K562 (cell line): Measurements from ENCODE around the gene HMGCL. TPM values are rescaled to one million over a fixed set of nuclear protein-coding genes. Genes with fewer than 3 reads are reported as not detected.

ENCODE experiments used
- ARNT ChIP-seq, 2 experiments: fragments of 450-650 bp; IDR thresholded peaks; 2 replicates each; pipeline ENCODE4 v1.6.1; 2016; ENCODE audit warnings: mild to moderate bottlenecking in 1 of 2
- ATF6 ChIP-seq: sonication (generic); formaldehyde crosslinking; IDR thresholded peaks from 2 replicates; pipeline ENCODE4 v1.4.0; 2020; ENCODE audit warnings: mild to moderate bottlenecking, missing genetic modification reagents
- CBFA2T2 ChIP-seq: fragments of 450-650 bp; conservative IDR thresholded peaks from 2 replicates; pipeline ENCODE4 v1.6.1; 2017; ENCODE audit warnings: mild to moderate bottlenecking
- E2F1 ChIP-seq: sonication (generic); formaldehyde crosslinking; IDR thresholded peaks from 2 replicates; pipeline ENCODE4 v1.8.1; 2023; ENCODE audit warnings: mild to moderate bottlenecking, missing genetic modification reagents, moderate library complexity
- ELF1 ChIP-seq: fragments of 200-800 bp; sonication (Bioruptor generic); IDR thresholded peaks from 2 replicates; pipeline ENCODE4 v1.6.1; 2016; ENCODE audit warnings: missing genetic modification characterization, missing compliant biosample characterization
- ESRRA ChIP-seq: fragments of 450-650 bp; IDR thresholded peaks from 2 replicates; pipeline ENCODE4 v1.6.1; 2014; ENCODE audit warnings: low read depth, mild to moderate bottlenecking, moderate library complexity, borderline replicate concordance
- GATAD2B ChIP-seq: fragments of 450-650 bp; IDR thresholded peaks from 2 replicates; pipeline ENCODE4 v1.6.1; 2017; ENCODE audit warnings: mild to moderate bottlenecking, borderline replicate concordance
- IRF2 ChIP-seq: sonication (generic); formaldehyde crosslinking; IDR thresholded peaks from 2 replicates; pipeline ENCODE4 v1.8.1; 2022; ENCODE audit warnings: mild to moderate bottlenecking, missing genetic modification reagents
- MYNN ChIP-seq, 2 experiments: sonication (generic); formaldehyde crosslinking in 1 of 2; IDR thresholded peaks; 2 replicates each; pipeline versions ENCODE4 v1.5.0 to v1.6.1; 2016 to 2020; ENCODE audit warnings: antibody characterized with exemption in 1 of 2, missing genetic modification reagents in 1 of 2
- NCOA2 ChIP-seq, 2 experiments: fragments of 450-650 bp; IDR thresholded peaks; 2 replicates each; pipeline ENCODE4 v1.6.1; 2018; ENCODE audit warnings: mild to moderate bottlenecking in 2 of 2, moderate library complexity in 1 of 2; ENCODE audit not compliant: partially characterized antibody in 2 of 2
- NR0B1 ChIP-seq: fragments of 450-650 bp; IDR thresholded peaks from one replicate; pipeline ENCODE4 v1.6.1; 2018; ENCODE audit warnings: mild to moderate bottlenecking, moderate library complexity; ENCODE audit not compliant: partially characterized antibody
- PML ChIP-seq: IDR thresholded peaks from 2 replicates; pipeline ENCODE4 v1.6.1; 2012; ENCODE audit warnings: low read length, inconsistent platforms
- PYGO2 ChIP-seq: fragments of 450-650 bp; IDR thresholded peaks from 2 replicates; pipeline ENCODE4 v1.6.1; 2016; ENCODE audit warnings: mild to moderate bottlenecking, missing genetic modification characterization, moderate library complexity, missing compliant biosample characterization
- SMARCE1 ChIP-seq: fragments of 450-650 bp; IDR thresholded peaks from 2 replicates; pipeline ENCODE4 v1.7.1; 2016; ENCODE audit warnings: mild to moderate bottlenecking
- SNIP1 ChIP-seq: fragments of 450-650 bp; IDR thresholded peaks from 2 replicates; pipeline ENCODE4 v1.7.1; 2017; ENCODE audit warnings: low read depth, mild to moderate bottlenecking
- TAF7 ChIP-seq: fragments of 450-650 bp; IDR thresholded peaks from 2 replicates; pipeline ENCODE4 v1.6.1; 2016; ENCODE audit warnings: missing genetic modification characterization, missing compliant biosample characterization
- TRIM24 ChIP-seq, 2 experiments: fragments of 450-650 bp; IDR thresholded peaks; 2 replicates each; pipeline ENCODE4 v1.6.1; 2016
- ZNF165 ChIP-seq: fragments of 250-450 bp; sonication (Bioruptor Pico); IDR thresholded peaks from 2 replicates; pipeline ENCODE4 v1.4.0; 2020; ENCODE audit warnings: borderline replicate concordance
- ZNF282 ChIP-seq: sonication (generic); formaldehyde crosslinking; IDR thresholded peaks from 2 replicates; pipeline ENCODE4 v1.8.1; 2023; ENCODE audit warnings: missing genetic modification reagents
- ZNF316 ChIP-seq: fragments of 450-650 bp; IDR thresholded peaks from 2 replicates; pipeline ENCODE4 v1.6.1; 2016
- ZNF512 ChIP-seq: IDR thresholded peaks from 2 replicates; pipeline ENCODE4 v1.6.1; 2016; ENCODE audit warnings: missing genetic modification characterization, missing compliant biosample characterization
- ZNF589 ChIP-seq: fragments of 200-800 bp; sonication (Bioruptor generic); IDR thresholded peaks from 2 replicates; pipeline ENCODE4 v1.6.1; 2016; ENCODE audit warnings: low read depth, missing genetic modification characterization, missing compliant biosample characterization
- ZNF740 ChIP-seq, 3 experiments: fragments of 200-800 bp in 1 of 3; sonication (Bioruptor generic) in 1 of 3; sonication (generic) in 1 of 3; formaldehyde crosslinking in 1 of 3; IDR thresholded peaks; 2 replicates each; pipeline versions ENCODE4 v1.6.1 to v1.8.0; 2016 to 2022; ENCODE audit warnings: mild to moderate bottlenecking in 2 of 3, missing compliant biosample characterization in 2 of 3, missing genetic modification characterization in 2 of 3, missing genetic modification reagents in 1 of 3
- polyA plus RNA-seq, 8 experiments: library from polyadenylated mRNA; depleted of rRNA in 4 of 8; stranded (reverse) in 5 of 8; unstranded in 3 of 8; fragments of >200 nt; fragmentation: Nextera tagmentation in 2 of 8; fragmentation: Illumina TruSeq in 1 of 8; extraction: Ambion mirVana in 2 of 8; extraction: Trizol in 1 of 8; gene quantifications; 2 replicates each; pipeline versions ENCODE4 v1.2.1 to v1.2.3, GENCODE V29; 2011 to 2014; ENCODE audit warnings: inconsistent platforms in 1 of 8, missing spikeins in 1 of 8
- total RNA-seq, 7 experiments: library from RNA; depleted of rRNA in 6 of 7; stranded (reverse); fragments of >200 nt in 6 of 7; fragmentation: Illumina TruSeq in 2 of 7; extraction: Trizol in 2 of 7; gene quantifications; 2 replicates each; pipeline versions ENCODE4 v1.2.1 to v1.2.3, GENCODE V29; 2011 to 2021; ENCODE audit warnings: low replicate concordance in 1 of 7

Gene HMGCL
- total and polyA plus RNA-seq, 9 of the 15 experiments (the other 6 are each of a cell fraction or from before 2014, with no cell fraction given) = 18.0 to 82.2 (median 24.2) TPM

- no peak for TF ChIP-seq ZNF512 (tag)
- TF ChIP-seq ZNF740 (CRISPR knock-in tag; IDR thresholded peaks at IDR 0.05) = no peak
- no peak for TF ChIP-seq ZNF740 (tag; IDR thresholded peaks at IDR 0.05)
- no peak for TF ChIP-seq NCOA2 (IDR thresholded peaks at IDR 0.05; ENCODE audit: partially characterized antibody in 2 of 2)
- TF ChIP-seq TRIM24 (IDR thresholded peaks at IDR 0.05) = peak; percentile 66 to 77
- peak; percentile 97 for TF ChIP-seq ESRRA
- TF ChIP-seq SNIP1 = no peak
- TF ChIP-seq MYNN (IDR thresholded peaks at IDR 0.05) = no peak
- no peak for TF ChIP-seq MYNN (CRISPR knock-in tag; IDR thresholded peaks at IDR 0.05)
- no peak for TF ChIP-seq ZNF589
- TF ChIP-seq PML = 0 out of 2 replicates have a peak, but pooled peaks have one; percentile 20
- no peak for TF ChIP-seq PYGO2 (tag)
- no peak for TF ChIP-seq ARNT (IDR thresholded peaks at IDR 0.05)
- TF ChIP-seq SMARCE1 = peak; percentile 48; the same call in 1 of the 2 replicates
- TF ChIP-seq GATAD2B = no peak
- peak; percentile 77 for TF ChIP-seq ZNF316
- TF ChIP-seq ELF1 = no peak
- TF ChIP-seq CBFA2T2 = peak; percentile 72
- TF ChIP-seq TAF7 (tag) = no peak
- no peak for TF ChIP-seq ZNF282
- TF ChIP-seq ATF6 = no peak
- no peak for TF ChIP-seq NR0B1
- TF ChIP-seq ZNF165 (CRISPR knock-in tag) = no peak
- TF ChIP-seq E2F1 = no peak
- no peak for TF ChIP-seq IRF2 (CRISPR knock-in tag)
Measured at GRCh38 chr1:23872421-23872820, 47.2 kb upstream of the HMGCL start (continued).
